Stimulated activated CD8-positive, alpha-beta memory T cell treated with anti-CD3 and anti-CD28 coated beads, Interleukin-15, amount 100 ng/mL, for 4 hours (primary cell): Measurements from ENCODE around the gene BUB3.

Experiments used
- DNase-seq, 2 donors: peaks; one replicate each; pipeline ENCODE4 v3.0.0-alpha.2; 2020; ENCODE audit warnings: low read depth in 2 of 2

Gene BUB3

GRCh38 chr10:123141791-123142700 lies 12.2 kb upstream of the BUB3 start:
- no peak for DNase-seq

GRCh38 chr10:123142701-123143161 lies 11.5 kb upstream of the BUB3 start:
- DNase-seq: no peak

- no peak for DNase-seq
Observed at GRCh38 chr10:123143162-123143824, 10.9 kb upstream of the BUB3 start.

GRCh38 chr10:123143825-123144168 lies 10.4 kb upstream of the BUB3 start:
- no peak for DNase-seq

GRCh38 chr10:123144697-123145541 lies 9.3 kb upstream of the BUB3 start:
- DNase-seq: no peak

GRCh38 chr10:123145542-123146012 lies 8.6 kb upstream of the BUB3 start:
- no peak for DNase-seq

- DNase-seq: no peak
Observed at GRCh38 chr10:123146013-123146893, 7.9 kb upstream of the BUB3 start.

GRCh38 chr10:123146894-123147634 lies 7.1 kb upstream of the BUB3 start:
- no peak for DNase-seq

GRCh38 chr10:123147635-123148413 lies 6.4 kb upstream of the BUB3 start, which contains the start of gene HMX2:
Gene HMX2, plus strand, starts transcription at chr10:123148136. Its CDS starts 243 bp downstream, at chr10:123148379.
- no peak for DNase-seq

GRCh38 chr10:123148414-123149161 lies 5.6 kb upstream of the BUB3 start:
- DNase-seq: no peak

GRCh38 chr10:123149162-123149567 lies 5.0 kb upstream of the BUB3 start:
- no peak for DNase-seq

GRCh38 chr10:123149568-123150270 lies 4.5 kb upstream of the BUB3 start:
- DNase-seq: no peak

GRCh38 chr10:123150271-123150985 lies 3.8 kb upstream of the BUB3 start:
- no peak for DNase-seq

- DNase-seq: no peak
Observed at GRCh38 chr10:123150986-123151736, 3.0 kb upstream of the BUB3 start.

GRCh38 chr10:123151737-123152135 lies 2.5 kb upstream of the BUB3 start:
- DNase-seq: no peak

GRCh38 chr10:123153486-123154091 lies 613 bp upstream of the BUB3 start:
- DNase-seq: no peak
